Measurements from ENCODE around the gene ADARB2.

Gene ADARB2

DNA sequence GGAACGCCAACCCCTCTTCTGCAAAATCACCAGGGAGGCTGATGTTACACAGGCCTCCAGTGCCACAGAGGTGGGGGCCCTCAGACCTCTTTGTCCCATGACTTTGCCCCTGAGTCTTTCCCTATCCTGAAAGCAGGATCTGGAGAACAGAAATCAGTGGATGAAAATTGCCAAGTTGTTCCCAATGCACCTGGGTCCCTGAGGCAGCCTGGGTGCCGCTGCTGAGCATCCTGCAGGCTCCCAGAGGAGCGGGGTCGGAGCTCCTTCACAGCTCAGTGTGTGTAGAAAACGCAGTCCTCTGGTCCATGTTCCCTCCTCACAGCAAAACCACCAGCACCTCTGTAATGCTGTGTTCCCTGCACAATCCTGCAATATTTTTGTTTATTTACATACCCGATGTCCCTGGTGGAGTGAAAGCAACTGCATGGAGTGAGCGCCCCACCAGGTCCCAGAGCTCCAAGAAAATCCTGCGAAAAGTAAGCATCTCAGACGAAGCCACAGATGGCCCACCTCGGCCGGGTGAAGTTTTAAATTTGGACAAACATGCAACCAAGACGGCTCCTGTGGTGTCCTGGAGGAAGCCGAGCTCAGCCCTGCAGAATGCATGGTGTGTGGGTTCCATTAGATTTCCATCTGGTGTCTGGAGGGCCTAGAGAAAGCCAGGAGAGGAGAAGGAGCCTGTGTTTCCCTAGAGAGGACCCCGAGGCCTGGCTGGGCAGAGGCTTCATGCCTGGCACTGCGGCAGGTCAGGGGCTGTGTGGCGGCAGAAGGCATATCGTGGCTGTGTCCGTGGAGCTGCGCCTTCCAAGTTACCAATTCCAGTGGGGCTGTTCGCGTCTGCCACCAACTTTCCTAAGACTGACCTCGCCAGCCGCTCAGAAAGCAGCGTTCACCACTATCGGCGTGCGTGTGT, 445.9 kb downstream of the ADARB2 start:
- no peak overlapping the region for H3K4me3 ChIP-seq (ENCODE audit: low read depth, low read length)
- POLR2A ChIA-PET: no interaction called here
- TF ChIP-seq, protein P1, sequence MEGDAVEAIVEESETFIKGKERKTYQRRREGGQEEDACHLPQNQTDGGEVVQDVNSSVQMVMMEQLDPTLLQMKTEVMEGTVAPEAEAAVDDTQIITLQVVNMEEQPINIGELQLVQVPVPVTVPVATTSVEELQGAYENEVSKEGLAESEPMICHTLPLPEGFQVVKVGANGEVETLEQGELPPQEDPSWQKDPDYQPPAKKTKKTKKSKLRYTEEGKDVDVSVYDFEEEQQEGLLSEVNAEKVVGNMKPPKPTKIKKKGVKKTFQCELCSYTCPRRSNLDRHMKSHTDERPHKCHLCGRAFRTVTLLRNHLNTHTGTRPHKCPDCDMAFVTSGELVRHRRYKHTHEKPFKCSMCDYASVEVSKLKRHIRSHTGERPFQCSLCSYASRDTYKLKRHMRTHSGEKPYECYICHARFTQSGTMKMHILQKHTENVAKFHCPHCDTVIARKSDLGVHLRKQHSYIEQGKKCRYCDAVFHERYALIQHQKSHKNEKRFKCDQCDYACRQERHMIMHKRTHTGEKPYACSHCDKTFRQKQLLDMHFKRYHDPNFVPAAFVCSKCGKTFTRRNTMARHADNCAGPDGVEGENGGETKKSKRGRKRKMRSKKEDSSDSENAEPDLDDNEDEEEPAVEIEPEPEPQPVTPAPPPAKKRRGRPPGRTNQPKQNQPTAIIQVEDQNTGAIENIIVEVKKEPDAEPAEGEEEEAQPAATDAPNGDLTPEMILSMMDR (IDR thresholded peaks at IDR 0.05; ENCODE audit: insufficient read depth, low read length, missing control alignments): no peak
- DNase-seq (ENCODE audit: low read depth, low spot score): no peak
- CTCF ChIA-PET: no interaction called here

DNA sequence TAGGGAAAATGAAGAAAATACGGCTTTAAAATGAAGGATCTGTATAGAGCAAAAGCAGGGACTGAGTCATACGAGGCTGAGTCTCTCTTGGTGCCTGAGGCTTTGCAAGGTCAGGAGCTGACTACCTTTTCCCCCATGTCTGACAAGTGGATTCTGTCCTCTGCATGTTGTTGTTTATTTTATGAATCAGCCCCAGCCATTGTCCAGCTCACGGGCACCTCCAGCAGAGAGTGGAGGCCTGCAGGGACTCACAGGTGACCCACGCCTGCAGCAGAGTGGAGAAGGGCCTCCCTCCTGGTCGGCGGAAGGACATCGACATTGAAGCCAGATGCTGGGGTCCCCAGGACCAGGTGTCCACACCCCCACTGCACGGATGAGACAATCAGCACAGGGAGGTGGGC, 447.3 kb downstream of the ADARB2 start:
- POLR2A ChIA-PET: no interaction called here
- TF ChIP-seq, protein P1 (IDR thresholded peaks at IDR 0.05; ENCODE audit: insufficient read depth, low read length, missing control alignments): no peak
- CTCF ChIA-PET: no interaction called here
- H3K4me3 ChIP-seq (ENCODE audit: low read depth, low read length): no peak overlapping the region
- DNase-seq (ENCODE audit: low read depth, low spot score): no peak

DNA sequence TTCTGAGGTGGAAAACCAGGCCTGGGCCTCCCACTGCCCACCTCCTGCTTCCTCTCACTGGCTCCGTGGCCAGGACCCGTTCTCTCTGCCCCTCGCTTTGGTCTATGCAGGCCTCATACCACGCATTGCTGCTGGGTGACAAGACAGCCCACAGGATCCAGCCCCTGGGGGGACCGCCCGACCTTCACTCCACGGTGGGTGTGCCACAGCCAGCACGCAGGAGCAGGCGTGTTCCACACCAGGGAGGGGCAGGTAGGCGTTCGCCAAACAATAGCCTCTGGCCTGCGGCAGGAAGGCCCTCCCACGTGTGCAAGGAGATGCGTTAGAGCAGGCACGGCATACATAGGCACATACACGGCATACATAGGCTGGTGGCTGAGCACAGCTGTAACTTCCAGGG, 447.7 kb downstream of the ADARB2 start:
- POLR2A ChIA-PET: no interaction called here

DNA sequence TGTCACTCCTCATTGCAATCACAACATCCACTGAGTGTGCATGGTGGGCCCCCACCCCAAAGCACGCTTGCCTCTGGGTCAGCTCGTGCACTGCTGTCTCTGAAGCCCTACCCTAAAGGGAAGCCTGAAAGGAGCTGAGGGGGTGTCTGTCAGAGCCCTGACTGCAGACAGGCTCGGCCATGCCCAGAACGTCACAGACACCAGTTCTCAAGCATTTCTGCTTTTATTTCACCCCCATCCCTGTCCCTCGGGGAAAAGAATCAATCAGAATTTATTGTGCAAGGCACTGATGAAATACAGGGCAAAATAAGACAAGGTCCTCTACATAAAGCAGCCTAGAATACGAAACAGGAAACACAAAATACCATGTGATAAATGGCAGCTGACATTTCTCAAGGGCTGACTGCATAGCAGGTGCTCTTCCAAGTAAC, 449.3 kb downstream of the ADARB2 start:
- TF ChIP-seq, protein P1 (IDR thresholded peaks at IDR 0.05; ENCODE audit: insufficient read depth, low read length, missing control alignments): no peak
- ChIA-PET CTCF (no interaction called here), POLR2A (no interaction called here)
- no peak overlapping the region for H3K4me3 ChIP-seq (ENCODE audit: low read depth, low read length)
- no peak for DNase-seq (ENCODE audit: low read depth, low spot score)

More for the DNA sequence above, 447.7 kb downstream of the ADARB2 start:
- no peak for DNase-seq (ENCODE audit: low read depth, low spot score)
- CTCF ChIA-PET: no interaction called here
- H3K4me3 ChIP-seq (ENCODE audit: low read depth, low read length): no peak overlapping the region
- TF ChIP-seq, protein P1 (IDR thresholded peaks at IDR 0.05; ENCODE audit: insufficient read depth, low read length, missing control alignments): no peak

DNA sequence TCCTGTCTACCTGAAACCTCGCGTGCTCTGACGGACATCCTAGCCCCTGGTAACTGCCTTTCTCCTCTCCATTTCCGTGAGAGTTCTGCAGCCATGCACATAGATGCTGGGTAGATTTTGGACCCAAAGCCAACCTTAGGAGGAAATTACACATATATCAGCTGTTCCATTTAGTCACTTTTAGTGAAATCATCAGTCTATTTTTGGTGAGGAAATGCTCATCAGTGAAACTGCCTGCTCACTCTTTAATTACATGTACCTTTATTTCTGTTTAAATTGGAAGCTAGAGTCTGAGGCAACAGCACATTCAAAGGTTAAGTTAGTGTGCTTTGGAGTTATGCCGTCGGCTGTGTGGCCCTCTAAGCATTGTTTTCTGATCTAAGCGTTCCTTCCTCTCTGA, 449.8 kb downstream of the ADARB2 start:
- ChIA-PET POLR2A (no interaction called here), CTCF (no interaction called here)
- TF ChIP-seq, protein P1 (IDR thresholded peaks at IDR 0.05; ENCODE audit: insufficient read depth, low read length, missing control alignments): no peak
- no peak overlapping the region for H3K4me3 ChIP-seq (ENCODE audit: low read depth, low read length)
- DNase-seq (ENCODE audit: low read depth, low spot score): no peak

DNA sequence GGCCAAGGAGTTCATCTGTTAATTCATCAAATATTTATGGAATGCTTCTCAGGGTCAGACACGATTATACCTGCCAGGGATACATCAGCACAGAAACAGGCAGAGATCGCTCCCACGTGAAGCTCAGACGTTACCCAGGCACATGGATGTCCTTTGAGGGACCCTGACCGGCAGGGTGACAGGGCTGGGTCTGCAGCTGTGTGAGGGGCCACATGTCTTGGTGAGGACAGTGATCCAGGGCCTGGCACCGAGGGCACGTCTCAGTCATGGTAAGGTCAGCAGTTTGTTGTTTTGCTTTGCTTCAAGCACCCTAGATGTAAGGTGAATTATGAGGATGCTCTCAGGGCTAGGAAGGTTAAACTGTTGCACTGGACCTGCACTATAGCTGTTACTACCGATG, 453.2 kb downstream of the ADARB2 start:
- ChIA-PET CTCF (no interaction called here), POLR2A (no interaction called here)
- no peak for DNase-seq (ENCODE audit: low read depth, low spot score)
- TF ChIP-seq, protein P1 (IDR thresholded peaks at IDR 0.05; ENCODE audit: insufficient read depth, low read length, missing control alignments): no peak
- H3K4me3 ChIP-seq (ENCODE audit: low read depth, low read length): no peak overlapping the region

Data from AG04449 (cell line).